ENCODE measurements around the gene NHERF2. TPM values are rescaled to one million over a fixed set of nuclear protein-coding genes. Genes with fewer than 3 reads are reported as not detected.

The NHERF2 gene
- total and polyA plus RNA-seq, 2 experiments from 2014 or later = 12.0 to 16.5 TPM

DNA sequence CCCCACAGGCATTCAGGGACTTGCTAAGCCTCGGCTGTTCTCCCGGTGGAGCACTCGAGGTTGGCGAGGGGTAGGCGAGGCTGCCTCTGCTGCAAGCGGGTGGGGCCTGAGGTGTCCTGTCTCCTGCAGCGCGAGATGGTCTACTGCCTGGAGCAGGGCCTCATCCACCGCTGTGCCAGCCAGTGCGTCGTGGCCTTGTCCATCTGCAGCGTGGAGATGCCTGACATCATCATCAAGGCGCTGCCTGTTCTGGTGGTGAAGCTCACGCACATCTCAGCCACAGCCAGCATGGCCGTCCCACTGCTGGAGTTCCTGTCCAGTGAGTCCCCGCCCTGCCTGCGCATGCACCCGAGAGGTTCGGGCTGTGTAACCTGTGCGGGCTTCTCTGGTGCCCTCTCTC, 47.4 kb downstream of the NHERF2 start:
- Histone ChIP-seq H3K27me3 (ENCODE audit: insufficient read depth) (no peaks in the 10 kb centered on the region), H3K4me3 (no peak overlapping the region), H3K4me1 (ENCODE audit: insufficient read depth) (no peaks in the 10 kb centered on the region), H3K79me2 (replicated peaks; ENCODE audit: insufficient read depth) (no peaks in the 10 kb centered on the region), H2AFZ (no peak overlapping the region), H3F3A (replicated peaks; ENCODE audit: low read depth) (no peaks in the 10 kb centered on the region), H3K9me2 (ENCODE audit: insufficient read depth) (no peaks in the 10 kb centered on the region), H3K4me2 (no peak overlapping the region), H3K36me3 (ENCODE audit: insufficient read depth) (no peaks in the 10 kb centered on the region; the same call in 1 of the 2 replicates), H4K20me1 (replicated peaks; ENCODE audit: insufficient read depth) (no peaks in the 10 kb centered on the region; the same call in 1 of the 2 replicates), H3K27ac (ENCODE audit: low read depth) (no peak overlapping the region)
- Mint-ChIP-seq H3K4me3 (no peak overlapping the region), H3K36me3 (ENCODE audit: low read depth) (peaks cover 12% of the 10 kb centered on the region), H3K27me3 (ENCODE audit: insufficient read depth, low read depth, poor library complexity) (peaks cover 1% of the 10 kb centered on the region), H3K27ac (no peak overlapping the region), H3K9me3 (no peaks in the 10 kb centered on the region), H3K4me1 (no peaks in the 10 kb centered on the region)
- TF ChIP-seq, protein P1, sequence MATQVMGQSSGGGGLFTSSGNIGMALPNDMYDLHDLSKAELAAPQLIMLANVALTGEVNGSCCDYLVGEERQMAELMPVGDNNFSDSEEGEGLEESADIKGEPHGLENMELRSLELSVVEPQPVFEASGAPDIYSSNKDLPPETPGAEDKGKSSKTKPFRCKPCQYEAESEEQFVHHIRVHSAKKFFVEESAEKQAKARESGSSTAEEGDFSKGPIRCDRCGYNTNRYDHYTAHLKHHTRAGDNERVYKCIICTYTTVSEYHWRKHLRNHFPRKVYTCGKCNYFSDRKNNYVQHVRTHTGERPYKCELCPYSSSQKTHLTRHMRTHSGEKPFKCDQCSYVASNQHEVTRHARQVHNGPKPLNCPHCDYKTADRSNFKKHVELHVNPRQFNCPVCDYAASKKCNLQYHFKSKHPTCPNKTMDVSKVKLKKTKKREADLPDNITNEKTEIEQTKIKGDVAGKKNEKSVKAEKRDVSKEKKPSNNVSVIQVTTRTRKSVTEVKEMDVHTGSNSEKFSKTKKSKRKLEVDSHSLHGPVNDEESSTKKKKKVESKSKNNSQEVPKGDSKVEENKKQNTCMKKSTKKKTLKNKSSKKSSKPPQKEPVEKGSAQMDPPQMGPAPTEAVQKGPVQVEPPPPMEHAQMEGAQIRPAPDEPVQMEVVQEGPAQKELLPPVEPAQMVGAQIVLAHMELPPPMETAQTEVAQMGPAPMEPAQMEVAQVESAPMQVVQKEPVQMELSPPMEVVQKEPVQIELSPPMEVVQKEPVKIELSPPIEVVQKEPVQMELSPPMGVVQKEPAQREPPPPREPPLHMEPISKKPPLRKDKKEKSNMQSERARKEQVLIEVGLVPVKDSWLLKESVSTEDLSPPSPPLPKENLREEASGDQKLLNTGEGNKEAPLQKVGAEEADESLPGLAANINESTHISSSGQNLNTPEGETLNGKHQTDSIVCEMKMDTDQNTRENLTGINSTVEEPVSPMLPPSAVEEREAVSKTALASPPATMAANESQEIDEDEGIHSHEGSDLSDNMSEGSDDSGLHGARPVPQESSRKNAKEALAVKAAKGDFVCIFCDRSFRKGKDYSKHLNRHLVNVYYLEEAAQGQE (IDR thresholded peaks at IDR 0.05; ENCODE audit: unreplicated experiment) = no peak
- TF ChIP-seq, protein P2, sequence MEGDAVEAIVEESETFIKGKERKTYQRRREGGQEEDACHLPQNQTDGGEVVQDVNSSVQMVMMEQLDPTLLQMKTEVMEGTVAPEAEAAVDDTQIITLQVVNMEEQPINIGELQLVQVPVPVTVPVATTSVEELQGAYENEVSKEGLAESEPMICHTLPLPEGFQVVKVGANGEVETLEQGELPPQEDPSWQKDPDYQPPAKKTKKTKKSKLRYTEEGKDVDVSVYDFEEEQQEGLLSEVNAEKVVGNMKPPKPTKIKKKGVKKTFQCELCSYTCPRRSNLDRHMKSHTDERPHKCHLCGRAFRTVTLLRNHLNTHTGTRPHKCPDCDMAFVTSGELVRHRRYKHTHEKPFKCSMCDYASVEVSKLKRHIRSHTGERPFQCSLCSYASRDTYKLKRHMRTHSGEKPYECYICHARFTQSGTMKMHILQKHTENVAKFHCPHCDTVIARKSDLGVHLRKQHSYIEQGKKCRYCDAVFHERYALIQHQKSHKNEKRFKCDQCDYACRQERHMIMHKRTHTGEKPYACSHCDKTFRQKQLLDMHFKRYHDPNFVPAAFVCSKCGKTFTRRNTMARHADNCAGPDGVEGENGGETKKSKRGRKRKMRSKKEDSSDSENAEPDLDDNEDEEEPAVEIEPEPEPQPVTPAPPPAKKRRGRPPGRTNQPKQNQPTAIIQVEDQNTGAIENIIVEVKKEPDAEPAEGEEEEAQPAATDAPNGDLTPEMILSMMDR (conservative IDR thresholded peaks at IDR 0.05; ENCODE audit: low read depth in 2 of 2) = no peak
- no peak for TF ChIP-seq EZH2phosphoT487 (IDR thresholded peaks at IDR 0.05; ENCODE audit: unreplicated experiment)
- TF ChIP-seq, protein P3, sequence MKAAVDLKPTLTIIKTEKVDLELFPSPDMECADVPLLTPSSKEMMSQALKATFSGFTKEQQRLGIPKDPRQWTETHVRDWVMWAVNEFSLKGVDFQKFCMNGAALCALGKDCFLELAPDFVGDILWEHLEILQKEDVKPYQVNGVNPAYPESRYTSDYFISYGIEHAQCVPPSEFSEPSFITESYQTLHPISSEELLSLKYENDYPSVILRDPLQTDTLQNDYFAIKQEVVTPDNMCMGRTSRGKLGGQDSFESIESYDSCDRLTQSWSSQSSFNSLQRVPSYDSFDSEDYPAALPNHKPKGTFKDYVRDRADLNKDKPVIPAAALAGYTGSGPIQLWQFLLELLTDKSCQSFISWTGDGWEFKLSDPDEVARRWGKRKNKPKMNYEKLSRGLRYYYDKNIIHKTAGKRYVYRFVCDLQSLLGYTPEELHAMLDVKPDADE (IDR thresholded peaks at IDR 0.05) = no peak
- no peak for TF ChIP-seq NANOG (IDR thresholded peaks at IDR 0.05; ENCODE audit: borderline replicate concordance)
- no peak for TF ChIP-seq ZNF331 (CRISPR knock-in tag; IDR thresholded peaks at IDR 0.05; ENCODE audit: low read depth)
- TF ChIP-seq STAT1 (IDR thresholded peaks at IDR 0.05; ENCODE audit: unreplicated experiment) = no peak
- TF ChIP-seq, protein P4, sequence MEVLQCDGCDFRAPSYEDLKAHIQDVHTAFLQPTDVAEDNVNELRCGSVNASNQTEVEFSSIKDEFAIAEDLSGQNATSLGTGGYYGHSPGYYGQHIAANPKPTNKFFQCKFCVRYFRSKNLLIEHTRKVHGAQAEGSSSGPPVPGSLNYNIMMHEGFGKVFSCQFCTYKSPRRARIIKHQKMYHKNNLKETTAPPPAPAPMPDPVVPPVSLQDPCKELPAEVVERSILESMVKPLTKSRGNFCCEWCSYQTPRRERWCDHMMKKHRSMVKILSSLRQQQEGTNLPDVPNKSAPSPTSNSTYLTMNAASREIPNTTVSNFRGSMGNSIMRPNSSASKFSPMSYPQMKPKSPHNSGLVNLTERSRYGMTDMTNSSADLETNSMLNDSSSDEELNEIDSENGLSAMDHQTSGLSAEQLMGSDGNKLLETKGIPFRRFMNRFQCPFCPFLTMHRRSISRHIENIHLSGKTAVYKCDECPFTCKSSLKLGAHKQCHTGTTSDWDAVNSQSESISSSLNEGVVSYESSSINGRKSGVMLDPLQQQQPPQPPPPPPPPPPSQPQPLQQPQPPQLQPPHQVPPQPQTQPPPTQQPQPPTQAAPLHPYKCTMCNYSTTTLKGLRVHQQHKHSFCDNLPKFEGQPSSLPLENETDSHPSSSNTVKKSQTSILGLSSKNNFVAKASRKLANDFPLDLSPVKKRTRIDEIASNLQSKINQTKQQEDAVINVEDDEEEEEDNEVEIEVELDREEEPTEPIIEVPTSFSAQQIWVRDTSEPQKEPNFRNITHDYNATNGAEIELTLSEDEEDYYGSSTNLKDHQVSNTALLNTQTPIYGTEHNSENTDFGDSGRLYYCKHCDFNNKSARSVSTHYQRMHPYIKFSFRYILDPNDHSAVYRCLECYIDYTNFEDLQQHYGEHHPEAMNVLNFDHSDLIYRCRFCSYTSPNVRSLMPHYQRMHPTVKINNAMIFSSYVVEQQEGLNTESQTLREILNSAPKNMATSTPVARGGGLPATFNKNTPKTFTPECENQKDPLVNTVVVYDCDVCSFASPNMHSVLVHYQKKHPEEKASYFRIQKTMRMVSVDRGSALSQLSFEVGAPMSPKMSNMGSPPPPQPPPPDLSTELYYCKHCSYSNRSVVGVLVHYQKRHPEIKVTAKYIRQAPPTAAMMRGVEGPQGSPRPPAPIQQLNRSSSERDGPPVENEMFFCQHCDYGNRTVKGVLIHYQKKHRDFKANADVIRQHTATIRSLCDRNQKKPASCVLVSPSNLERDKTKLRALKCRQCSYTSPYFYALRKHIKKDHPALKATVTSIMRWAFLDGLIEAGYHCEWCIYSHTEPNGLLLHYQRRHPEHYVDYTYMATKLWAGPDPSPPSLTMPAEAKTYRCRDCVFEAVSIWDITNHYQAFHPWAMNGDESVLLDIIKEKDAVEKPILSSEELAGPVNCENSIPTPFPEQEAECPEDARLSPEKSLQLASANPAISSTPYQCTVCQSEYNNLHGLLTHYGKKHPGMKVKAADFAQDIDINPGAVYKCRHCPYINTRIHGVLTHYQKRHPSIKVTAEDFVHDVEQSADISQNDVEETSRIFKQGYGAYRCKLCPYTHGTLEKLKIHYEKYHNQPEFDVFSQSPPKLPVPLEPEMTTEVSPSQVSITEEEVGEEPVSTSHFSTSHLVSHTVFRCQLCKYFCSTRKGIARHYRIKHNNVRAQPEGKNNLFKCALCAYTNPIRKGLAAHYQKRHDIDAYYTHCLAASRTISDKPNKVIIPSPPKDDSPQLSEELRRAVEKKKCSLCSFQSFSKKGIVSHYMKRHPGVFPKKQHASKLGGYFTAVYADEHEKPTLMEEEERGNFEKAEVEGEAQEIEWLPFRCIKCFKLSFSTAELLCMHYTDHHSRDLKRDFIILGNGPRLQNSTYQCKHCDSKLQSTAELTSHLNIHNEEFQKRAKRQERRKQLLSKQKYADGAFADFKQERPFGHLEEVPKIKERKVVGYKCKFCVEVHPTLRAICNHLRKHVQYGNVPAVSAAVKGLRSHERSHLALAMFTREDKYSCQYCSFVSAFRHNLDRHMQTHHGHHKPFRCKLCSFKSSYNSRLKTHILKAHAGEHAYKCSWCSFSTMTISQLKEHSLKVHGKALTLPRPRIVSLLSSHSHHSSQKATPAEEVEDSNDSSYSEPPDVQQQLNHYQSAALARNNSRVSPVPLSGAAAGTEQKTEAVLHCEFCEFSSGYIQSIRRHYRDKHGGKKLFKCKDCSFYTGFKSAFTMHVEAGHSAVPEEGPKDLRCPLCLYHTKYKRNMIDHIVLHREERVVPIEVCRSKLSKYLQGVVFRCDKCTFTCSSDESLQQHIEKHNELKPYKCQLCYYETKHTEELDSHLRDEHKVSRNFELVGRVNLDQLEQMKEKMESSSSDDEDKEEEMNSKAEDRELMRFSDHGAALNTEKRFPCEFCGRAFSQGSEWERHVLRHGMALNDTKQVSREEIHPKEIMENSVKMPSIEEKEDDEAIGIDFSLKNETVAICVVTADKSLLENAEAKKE (CRISPR knock-in tag; IDR thresholded peaks at IDR 0.05) = no peak
- no peak for TF ChIP-seq POLR2AphosphoS5 (IDR thresholded peaks at IDR 0.05; ENCODE audit: low read depth)
- TF ChIP-seq EZH2 (IDR thresholded peaks at IDR 0.05; ENCODE audit: low read depth, unreplicated experiment) = no peak
- TF ChIP-seq ZNF114 (CRISPR knock-in tag; IDR thresholded peaks at IDR 0.05) = no peak
- TF ChIP-seq CREB1 (CRISPR knock-in tag; IDR thresholded peaks at IDR 0.05; ENCODE audit: low read depth) = no peak
- TF ChIP-seq JUNB (IDR thresholded peaks at IDR 0.05; ENCODE audit: unreplicated experiment) = no peak
- DNase-seq (ENCODE audit: low spot score) (no peak), ATAC-seq (no peak)
